ENCODE data around the gene CMIP. TPM values are rescaled to one million over a fixed set of nuclear protein-coding genes. Genes with fewer than 3 reads are reported as not detected.

The CMIP gene
- total RNA-seq, 1 donor from 2014 or later: 19.1 TPM

- no peak for TF ChIP-seq CTCF (conservative IDR thresholded peaks at IDR 0.05; ENCODE audit: low read depth, low read length)
- DNase-seq (ENCODE audit: low read depth): no peak
Measured at GRCh38 chr16:81435567-81435966, 9.0 kb upstream of the CMIP start.

GRCh38 chr16:81436386-81436785, 8.2 kb upstream of the CMIP start:
- H3K4me3 ChIP-seq (ENCODE audit: low read depth, low read length): no peak overlapping the region
- TF ChIP-seq CTCF (conservative IDR thresholded peaks at IDR 0.05; ENCODE audit: low read depth, low read length): no peak
- no peak for DNase-seq (ENCODE audit: low read depth)

More at GRCh38 chr16:81435567-81435966, 9.0 kb upstream of the CMIP start:
- H3K4me3 ChIP-seq (ENCODE audit: low read depth, low read length): no peak overlapping the region

- no peak for DNase-seq (ENCODE audit: low read depth)
- no peak for TF ChIP-seq CTCF (conservative IDR thresholded peaks at IDR 0.05; ENCODE audit: low read depth, low read length)
- no peak overlapping the region for H3K4me3 ChIP-seq (ENCODE audit: low read depth, low read length)
Measured at GRCh38 chr16:81437865-81438264, 6.7 kb upstream of the CMIP start.

GRCh38 chr16:81440888-81441761, 3.5 kb upstream of the CMIP start:
- no peak for TF ChIP-seq CTCF (conservative IDR thresholded peaks at IDR 0.05; ENCODE audit: low read depth, low read length)
- H3K4me3 ChIP-seq (ENCODE audit: low read depth, low read length): no peak overlapping the region
- DNase-seq (ENCODE audit: low read depth): no peak

- no peak overlapping the region for H3K4me3 ChIP-seq (ENCODE audit: low read depth, low read length)
- no peak for DNase-seq (ENCODE audit: low read depth)
- no peak for TF ChIP-seq CTCF (conservative IDR thresholded peaks at IDR 0.05; ENCODE audit: low read depth, low read length)
Measured at GRCh38 chr16:81442220-81442915, 2.2 kb upstream of the CMIP start.

- no peak overlapping the region for H3K4me3 ChIP-seq (ENCODE audit: low read depth, low read length)
- TF ChIP-seq CTCF (conservative IDR thresholded peaks at IDR 0.05; ENCODE audit: low read depth, low read length): no peak
- DNase-seq (ENCODE audit: low read depth): no peak
Measured at GRCh38 chr16:81442916-81443687, 1.5 kb upstream of the CMIP start.
